Coronary artery (tissue), 2 donors: ENCODE data around the gene SERPINE2.

Source experiments
- DNase-seq: peaks from one replicate; pipeline ENCODE4 v3.0.0-alpha.2; 2017; ENCODE audit warnings: low spot score
- H3K27ac ChIP-seq, 2 donors: fragments of 200-600 bp; sonication (generic); one replicate each; pipeline ENCODE4 v1.5.1; 2016 to 2019
- H3K4me3 ChIP-seq: fragments of 200-600 bp; sonication (generic); 2 replicates; pipeline ENCODE4 v1.5.1; 2016; ENCODE audit warnings: mild to moderate bottlenecking, moderate library complexity
- TF ChIP-seq, protein P1 (sequence below): fragments of 200-600 bp; sonication (generic); IDR thresholded peaks from one replicate; pipeline ENCODE4 v1.5.1; 2019; ENCODE audit warnings: antibody characterized with exemption

The SERPINE2 gene

DNA sequence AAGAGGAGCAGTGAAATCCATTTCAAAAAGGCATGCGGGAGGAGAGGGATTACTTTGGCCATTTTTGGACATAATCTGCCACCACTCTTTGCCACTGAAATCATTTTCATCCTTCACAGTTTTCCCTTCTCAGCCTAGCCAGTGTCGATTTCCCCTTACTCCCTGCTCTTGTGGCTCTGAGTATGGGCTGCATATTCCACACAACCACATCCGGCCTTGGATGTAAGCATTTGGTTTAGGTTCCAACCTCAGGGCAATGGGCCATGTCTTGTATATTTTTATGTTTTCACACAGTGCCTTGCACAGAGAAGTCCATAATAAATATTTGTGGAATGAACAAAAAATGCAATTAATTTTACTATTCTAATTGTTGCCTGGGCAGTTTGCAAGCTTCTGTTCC, 7.7 kb upstream of the SERPINE2 start:
- DNase-seq, result no peak
- no peak overlapping the region for H3K4me3 ChIP-seq
- TF ChIP-seq, protein P1, sequence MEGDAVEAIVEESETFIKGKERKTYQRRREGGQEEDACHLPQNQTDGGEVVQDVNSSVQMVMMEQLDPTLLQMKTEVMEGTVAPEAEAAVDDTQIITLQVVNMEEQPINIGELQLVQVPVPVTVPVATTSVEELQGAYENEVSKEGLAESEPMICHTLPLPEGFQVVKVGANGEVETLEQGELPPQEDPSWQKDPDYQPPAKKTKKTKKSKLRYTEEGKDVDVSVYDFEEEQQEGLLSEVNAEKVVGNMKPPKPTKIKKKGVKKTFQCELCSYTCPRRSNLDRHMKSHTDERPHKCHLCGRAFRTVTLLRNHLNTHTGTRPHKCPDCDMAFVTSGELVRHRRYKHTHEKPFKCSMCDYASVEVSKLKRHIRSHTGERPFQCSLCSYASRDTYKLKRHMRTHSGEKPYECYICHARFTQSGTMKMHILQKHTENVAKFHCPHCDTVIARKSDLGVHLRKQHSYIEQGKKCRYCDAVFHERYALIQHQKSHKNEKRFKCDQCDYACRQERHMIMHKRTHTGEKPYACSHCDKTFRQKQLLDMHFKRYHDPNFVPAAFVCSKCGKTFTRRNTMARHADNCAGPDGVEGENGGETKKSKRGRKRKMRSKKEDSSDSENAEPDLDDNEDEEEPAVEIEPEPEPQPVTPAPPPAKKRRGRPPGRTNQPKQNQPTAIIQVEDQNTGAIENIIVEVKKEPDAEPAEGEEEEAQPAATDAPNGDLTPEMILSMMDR, result no peak
- no peak overlapping the region for H3K27ac ChIP-seq

DNA sequence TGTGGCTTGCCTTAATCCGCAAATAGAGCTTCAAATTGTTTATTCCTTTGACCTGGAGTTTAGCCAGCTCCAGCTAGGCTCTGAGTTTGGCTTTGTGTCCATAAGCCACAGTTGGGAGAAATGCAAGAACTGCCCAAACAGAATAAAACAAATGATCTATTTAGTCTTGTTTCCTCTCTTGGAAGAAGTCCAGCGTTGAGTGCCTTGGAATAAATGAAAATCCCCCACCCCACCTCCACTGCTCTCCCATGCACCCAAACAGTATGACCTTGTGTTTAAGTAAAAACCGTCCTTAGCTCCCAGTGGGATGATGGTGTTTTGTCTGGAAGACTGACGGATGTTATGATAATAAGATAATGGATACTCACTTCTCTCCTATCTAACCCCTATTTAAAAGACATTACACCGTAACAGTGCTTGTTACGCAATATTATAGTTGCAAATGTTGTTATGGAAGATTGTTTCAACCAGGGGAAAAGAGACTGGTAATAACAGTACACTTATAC, 3.2 kb upstream of the SERPINE2 start:
- no peak for DNase-seq
- TF ChIP-seq, protein P1, result no peak
- H3K27ac ChIP-seq, result no peak overlapping the region
- H3K4me3 ChIP-seq, result no peak overlapping the region

DNA sequence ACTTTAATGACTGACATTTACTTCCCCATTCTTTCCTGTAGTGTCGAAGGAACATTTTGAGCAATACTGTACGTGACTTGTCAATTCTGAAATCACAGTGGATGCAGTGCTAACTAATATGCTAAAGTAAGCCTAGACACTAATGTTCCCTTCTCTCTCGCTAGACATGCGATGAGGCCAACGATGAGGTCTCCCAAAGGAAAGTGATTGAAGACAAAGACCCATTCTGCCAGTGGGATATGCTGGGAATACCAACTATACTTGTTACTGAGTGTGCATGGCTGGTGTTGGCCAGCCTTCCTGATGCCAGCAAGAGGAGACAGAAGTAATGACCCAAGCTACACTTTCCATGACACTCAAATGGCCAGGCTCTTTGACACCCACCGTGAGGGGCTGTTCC, 2.5 kb upstream of the SERPINE2 start:
- TF ChIP-seq, protein P1, result no peak
- no peak overlapping the region for H3K4me3 ChIP-seq
- no peak overlapping the region for H3K27ac ChIP-seq
- no peak for DNase-seq

DNA sequence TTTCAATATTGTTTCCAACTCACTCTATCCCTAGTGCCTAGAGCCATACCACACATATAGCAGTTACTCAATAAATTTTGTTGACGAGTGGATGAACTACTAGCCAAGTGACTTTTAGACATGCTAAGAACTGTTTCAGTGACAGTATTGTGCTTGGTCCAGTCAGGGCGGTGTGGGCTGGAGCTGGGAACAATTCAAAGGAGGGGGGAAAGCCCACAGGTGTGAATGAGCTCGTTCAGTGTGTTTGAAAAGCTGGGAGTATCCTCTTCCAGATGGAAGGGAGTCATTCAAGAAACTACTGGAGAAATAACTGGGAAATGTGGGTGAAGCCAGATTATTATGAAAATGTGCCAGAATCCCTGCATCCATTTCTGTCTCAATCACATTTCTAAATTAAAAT, 1.7 kb upstream of the SERPINE2 start:
- Histone ChIP-seq H3K4me3 (no peak overlapping the region), H3K27ac (no peak overlapping the region)
- DNase-seq, result no peak
- TF ChIP-seq, protein P1, result no peak

DNA sequence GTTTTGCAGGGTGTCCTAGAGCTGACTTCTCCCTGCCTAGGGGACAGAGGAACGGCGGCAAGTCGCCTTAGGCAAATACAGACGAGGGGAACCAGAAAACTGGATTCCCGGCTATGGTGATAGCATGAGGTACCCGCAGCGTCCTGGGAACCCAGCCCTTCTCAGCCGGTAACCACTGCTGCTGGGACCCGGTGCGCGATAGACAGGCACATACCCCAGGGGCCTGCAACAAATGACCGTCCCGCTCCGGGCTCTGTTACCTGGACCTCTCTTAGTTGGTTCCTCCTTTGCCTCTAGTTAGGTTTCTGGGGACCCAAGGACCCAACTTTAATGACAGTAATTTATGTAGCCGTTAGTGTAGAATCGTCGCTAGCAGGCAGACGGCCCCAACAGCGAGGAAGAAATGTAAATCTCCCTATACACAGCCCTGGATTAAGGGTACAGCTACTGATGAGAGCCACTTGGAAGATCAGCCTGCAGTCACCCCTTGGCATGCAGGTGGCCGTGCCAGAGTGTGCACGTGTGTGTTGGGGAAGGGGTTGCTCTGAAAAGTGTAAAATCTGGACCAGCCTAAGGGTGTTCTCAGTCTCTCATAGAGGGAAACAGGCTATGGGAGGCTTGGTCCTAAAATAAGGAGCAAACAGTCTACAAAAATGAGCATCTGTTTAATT, 819 bp upstream of the SERPINE2 start:
- Histone ChIP-seq H3K4me3 (peak overlapping the region; percentile 85), H3K27ac (peak overlapping the region in 1 of 2 donors; percentile 47)
- DNase-seq, result no peak
- TF ChIP-seq, protein P1, result no peak

DNA sequence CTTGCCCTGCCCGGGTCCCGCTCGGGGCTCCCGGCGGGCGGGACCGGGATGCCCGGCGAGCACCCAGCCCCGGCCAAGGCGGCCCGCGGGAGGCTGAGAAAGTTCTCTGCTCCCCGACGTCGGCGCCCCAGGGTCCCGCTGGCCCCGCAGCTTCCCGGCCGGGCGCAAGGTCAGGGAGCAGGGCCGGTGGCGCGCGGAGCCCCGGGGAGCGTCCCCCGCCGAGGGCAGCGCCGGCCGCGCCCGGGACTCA, 331 bp downstream of the SERPINE2 start:
- TF ChIP-seq, protein P1, result no peak
- Histone ChIP-seq H3K4me3 (peak overlapping the region; percentile 85), H3K27ac (peak overlapping the region in 1 of 2 donors; percentile 47)
- DNase-seq, result no peak

DNA sequence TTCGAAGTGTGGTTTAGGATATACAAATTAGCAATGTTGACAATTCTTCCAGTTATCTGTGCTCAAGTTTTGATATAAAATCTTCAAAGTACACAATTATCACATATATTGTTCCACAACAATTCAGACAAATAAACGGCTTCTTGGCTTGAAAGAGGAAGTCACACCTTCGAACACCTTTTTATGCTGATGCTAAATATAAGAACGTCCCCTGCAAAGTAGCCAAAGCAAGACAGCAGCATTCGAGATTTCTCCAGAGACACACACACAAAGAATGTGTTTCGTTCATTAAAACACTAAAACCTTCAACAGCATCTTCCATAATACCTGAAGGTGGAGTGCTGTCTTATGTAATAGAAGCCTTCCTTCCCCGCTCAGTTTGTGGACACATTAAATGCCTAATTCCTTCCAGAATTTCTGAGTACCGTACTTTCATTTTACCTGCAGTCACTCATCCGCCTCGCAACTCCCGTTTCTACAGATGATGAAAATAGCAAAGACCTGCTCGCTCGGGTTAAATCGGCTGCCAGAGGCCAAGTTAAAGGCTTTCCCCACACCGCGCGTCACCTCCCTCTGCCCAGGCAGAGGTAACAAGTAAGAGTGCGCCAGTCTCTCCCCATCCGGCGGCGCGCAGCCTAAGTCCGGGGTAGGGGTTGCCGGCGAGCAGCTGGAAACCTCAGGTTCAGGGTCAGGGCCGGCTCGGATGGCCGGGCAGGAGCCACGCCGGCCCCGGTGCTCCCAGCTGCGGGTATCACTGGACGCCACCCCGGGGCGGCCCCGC, 847 bp downstream of the SERPINE2 start:
- TF ChIP-seq, protein P1, result no peak
- H3K27ac ChIP-seq, result peak overlapping the region in 1 of 2 donors; percentile 47
- DNase-seq, result no peak
- peak overlapping the region; percentile 85 for H3K4me3 ChIP-seq
